K562 (cell line): Measurements from ENCODE around the gene ACOX2.

ENCODE experiments used
- BRF1 ChIP-seq: IDR thresholded peaks from 3 replicates; pipeline ENCODE4 v1.6.1; 2011; ENCODE audit warnings: borderline replicate concordance, mild to moderate bottlenecking; ENCODE audit not compliant: insufficient read length; ENCODE audit errors: extremely low read depth
- TF ChIP-seq, protein P1 (sequence below), 3 experiments: IDR thresholded peaks in 2 of 3; conservative IDR thresholded peaks in 1 of 3; 2 replicates each; pipeline ENCODE4 v1.5.1; 2011 to 2012; ENCODE audit warnings: low read length in 3 of 3, mild to moderate bottlenecking in 3 of 3, control low read depth in 2 of 3, improper control_type of control experiment in 1 of 3, inconsistent platforms in 1 of 3, low read depth in 1 of 3, mixed read lengths in 1 of 3, moderate library complexity in 1 of 3; ENCODE audit not compliant: insufficient read depth in 2 of 3
- TF ChIP-seq, protein P2 (sequence below): sonication (generic); formaldehyde crosslinking; IDR thresholded peaks from 2 replicates; pipeline ENCODE4 v1.5.0; 2020; ENCODE audit warnings: missing genetic modification reagents

DNA sequence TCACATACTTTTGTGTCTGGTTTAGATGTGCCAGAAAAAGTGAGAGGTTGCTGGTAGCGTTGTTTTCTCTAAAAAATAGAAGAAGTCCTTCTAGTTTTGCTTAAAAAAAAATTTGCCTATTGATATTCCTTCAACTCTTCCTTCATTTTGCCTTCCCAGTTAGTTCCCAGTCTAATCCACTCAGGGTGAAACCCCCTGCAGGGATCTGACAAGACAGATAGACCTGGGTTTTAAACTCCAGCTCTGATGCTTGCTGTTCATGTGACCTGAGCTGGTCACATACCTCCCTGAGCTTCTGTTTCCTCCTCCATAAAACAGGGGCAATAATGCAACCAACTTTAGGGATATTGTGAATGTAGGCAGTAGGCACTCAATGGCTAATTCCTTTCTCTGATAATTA, 63.7 kb downstream of the ACOX2 start:
- no peak for TF ChIP-seq BRF1
- TF ChIP-seq, protein P1, sequence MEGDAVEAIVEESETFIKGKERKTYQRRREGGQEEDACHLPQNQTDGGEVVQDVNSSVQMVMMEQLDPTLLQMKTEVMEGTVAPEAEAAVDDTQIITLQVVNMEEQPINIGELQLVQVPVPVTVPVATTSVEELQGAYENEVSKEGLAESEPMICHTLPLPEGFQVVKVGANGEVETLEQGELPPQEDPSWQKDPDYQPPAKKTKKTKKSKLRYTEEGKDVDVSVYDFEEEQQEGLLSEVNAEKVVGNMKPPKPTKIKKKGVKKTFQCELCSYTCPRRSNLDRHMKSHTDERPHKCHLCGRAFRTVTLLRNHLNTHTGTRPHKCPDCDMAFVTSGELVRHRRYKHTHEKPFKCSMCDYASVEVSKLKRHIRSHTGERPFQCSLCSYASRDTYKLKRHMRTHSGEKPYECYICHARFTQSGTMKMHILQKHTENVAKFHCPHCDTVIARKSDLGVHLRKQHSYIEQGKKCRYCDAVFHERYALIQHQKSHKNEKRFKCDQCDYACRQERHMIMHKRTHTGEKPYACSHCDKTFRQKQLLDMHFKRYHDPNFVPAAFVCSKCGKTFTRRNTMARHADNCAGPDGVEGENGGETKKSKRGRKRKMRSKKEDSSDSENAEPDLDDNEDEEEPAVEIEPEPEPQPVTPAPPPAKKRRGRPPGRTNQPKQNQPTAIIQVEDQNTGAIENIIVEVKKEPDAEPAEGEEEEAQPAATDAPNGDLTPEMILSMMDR (IDR thresholded peaks at IDR 0.05 in 2 of 3, conservative IDR thresholded peaks at IDR 0.05 in 1 of 3; ENCODE audit: insufficient read depth in 2 of 3, low read depth in 1 of 3, low read length in 3 of 3) = no peak
- TF ChIP-seq, protein P2, sequence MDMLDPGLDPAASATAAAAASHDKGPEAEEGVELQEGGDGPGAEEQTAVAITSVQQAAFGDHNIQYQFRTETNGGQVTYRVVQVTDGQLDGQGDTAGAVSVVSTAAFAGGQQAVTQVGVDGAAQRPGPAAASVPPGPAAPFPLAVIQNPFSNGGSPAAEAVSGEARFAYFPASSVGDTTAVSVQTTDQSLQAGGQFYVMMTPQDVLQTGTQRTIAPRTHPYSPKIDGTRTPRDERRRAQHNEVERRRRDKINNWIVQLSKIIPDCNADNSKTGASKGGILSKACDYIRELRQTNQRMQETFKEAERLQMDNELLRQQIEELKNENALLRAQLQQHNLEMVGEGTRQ = no peak
